Aorta (tissue), 5 donors: Measurements from ENCODE around the gene RAPGEF5. TPM values are rescaled to one million over a fixed set of nuclear protein-coding genes. Genes with fewer than 3 reads are reported as not detected.

Experiments
- ATAC-seq: fragments of 200-7000 bp; cut with Tn5 transposase; one replicate; pipeline ENCODE4 v1.9.1; 2022; ENCODE audit warnings: moderate library complexity; ENCODE audit not compliant: low FRiP score
- DNase-seq, 2 donors: peaks; one replicate each; pipeline ENCODE4 v3.0.0-alpha.2; 2020
- H3K27ac ChIP-seq, 2 donors: one replicate each; pipeline ENCODE4 v1.5.1; 2013; ENCODE audit warnings: low read length in 2 of 2, mild to moderate bottlenecking in 2 of 2, moderate library complexity in 2 of 2, control low read depth in 1 of 2, inconsistent platforms in 1 of 2, low read depth in 1 of 2
- H3K27me3 ChIP-seq, 2 donors: one replicate each; pipeline ENCODE4 v1.6.1; 2013; ENCODE audit warnings: control low read depth in 1 of 2, low read length in 1 of 2, mild to moderate bottlenecking in 1 of 2, moderate library complexity in 1 of 2; ENCODE audit not compliant: insufficient read depth in 2 of 2, control insufficient read depth in 1 of 2
- H3K36me3 ChIP-seq, 2 donors: one replicate each; pipeline ENCODE4 v1.6.1; 2013; ENCODE audit warnings: control low read depth in 1 of 2, low read length in 1 of 2, mild to moderate bottlenecking in 1 of 2; ENCODE audit not compliant: insufficient read depth in 2 of 2, control insufficient read depth in 1 of 2
- H3K4me1 ChIP-seq, 2 donors: one replicate each; pipeline ENCODE4 v1.6.1; 2013; ENCODE audit warnings: low read length in 2 of 2, control low read depth in 1 of 2, mild to moderate bottlenecking in 1 of 2, moderate library complexity in 1 of 2; ENCODE audit not compliant: insufficient read depth in 2 of 2, control insufficient read depth in 1 of 2
- H3K4me3 ChIP-seq, 2 donors: one replicate each; pipeline ENCODE4 v1.5.1; 2013; ENCODE audit warnings: low read length in 2 of 2, control low read depth in 1 of 2, mild to moderate bottlenecking in 1 of 2
- H3K9me3 ChIP-seq: one replicate; pipeline ENCODE4 v1.6.1; 2013; ENCODE audit warnings: mild to moderate bottlenecking, low read length; ENCODE audit not compliant: control insufficient read depth
- WGBS, 2 donors: extraction: QIAGEN DNeasy Blood & Tissue Kit; methylation state at CpG; one replicate each; pipeline ENCODE4 v1.1.7; 2013; 5-methylcytosine and 5-hydroxymethylcytosine counted together
- intact Hi-C, 2 donors: fragments of 100-400 bp; cut with DNase I; formaldehyde crosslinking; loops; one replicate each; pipeline versions ENCODE4 v1.14.2 to v1.15.0; 2022
- polyA plus RNA-seq, 2 donors: library from polyadenylated mRNA; stranded (reverse); fragments of 200-250 nt; gene quantifications; one replicate each; pipeline ENCODE4 v1.2.3, GENCODE V29; 2013
- total RNA-seq, 2 donors: library from RNA; stranded (reverse); fragmentation: NEBNext Ultra II Directional; extraction: Animal tissue kit (Norgen Biotek cat#: 25700); gene quantifications; one replicate each; pipeline ENCODE4 v1.2.1, GENCODE V29; 2021
- donor health status: healthy with polysubstance abuse.
- donor health status: Bipolar disorder and iron deficiency.
- donor health status: DM: no; HTN: no; CAD: no.
- donor health status: DM: no; HTN: no; CAD: no.
- donor health status: DM: yes; HTN: yes; CAD: no.

RAPGEF5 gene
- total and polyA plus RNA-seq, 4 donors, result 8.4 to 77.1 (median 45.0) TPM

GRCh38 chr7:22137466-22137865, 219.5 kb downstream of the RAPGEF5 start:
- Histone ChIP-seq H3K9me3 (no peaks in the 10 kb centered on the region), H3K4me3 (no peak overlapping the region), H3K4me1 (no peaks in the 10 kb centered on the region), H3K27me3 (no peaks in the 10 kb centered on the region), H3K27ac (no peak overlapping the region), H3K36me3 (peaks cover 10% of the 10 kb centered on the region in 2 donors)
- no peak for ATAC-seq
- no peak for DNase-seq
- WGBS, 2 donors, result 68 to 79% methylated on average over 2 of the region's 2 CpGs
- intact Hi-C loops, result no loop called here

GRCh38 chr7:22137026-22137425, 219.9 kb downstream of the RAPGEF5 start:
- WGBS, 2 donors, result 68 to 83% methylated on average over 2 of the region's 2 CpGs
- H3K27ac ChIP-seq, result no peak overlapping the region

GRCh38 chr7:22129819-22130580, 227.0 kb downstream of the RAPGEF5 start:
- Histone ChIP-seq H3K4me3 (no peak overlapping the region), H3K27me3 (no peaks in the 10 kb centered on the region), H3K27ac (no peak overlapping the region), H3K4me1 (peaks cover 0 to 1% of the 10 kb centered on the region in 2 donors), H3K36me3 (peaks cover 8 to 9% of the 10 kb centered on the region in 2 donors), H3K9me3 (peaks cover 1% of the 10 kb centered on the region)
- intact Hi-C loops, result no loop called here
- DNase-seq (no peak), ATAC-seq (no peak)
- 84 to 92% methylated on average over 4 of the region's 4 CpGs for WGBS, 2 donors

More at GRCh38 chr7:22137026-22137425, 219.9 kb downstream of the RAPGEF5 start:
- H3K9me3 ChIP-seq, result no peaks in the 10 kb centered on the region
- intact Hi-C loops, result no loop called here
- no peak for ATAC-seq
- H3K4me1 ChIP-seq, result no peaks in the 10 kb centered on the region
- DNase-seq, result no peak
- no peaks in the 10 kb centered on the region for H3K27me3 ChIP-seq
- peaks cover 10% of the 10 kb centered on the region in 2 donors for H3K36me3 ChIP-seq
- H3K4me3 ChIP-seq, result no peak overlapping the region

GRCh38 chr7:22129166-22129565, 227.8 kb downstream of the RAPGEF5 start:
- no peaks in the 10 kb centered on the region for H3K27me3 ChIP-seq
- peaks cover 6 to 7% of the 10 kb centered on the region in 2 donors for H3K36me3 ChIP-seq
- H3K9me3 ChIP-seq, result peaks cover 1% of the 10 kb centered on the region
- no peak overlapping the region for H3K27ac ChIP-seq
- no peak for DNase-seq
- no peak for ATAC-seq
- intact Hi-C loops, result no loop called here
- H3K4me1 ChIP-seq, result peaks cover 0 to 1% of the 10 kb centered on the region in 2 donors
- 63 to 79% methylated on average over 6 of the region's 6 CpGs for WGBS, 2 donors
- no peak overlapping the region for H3K4me3 ChIP-seq

- 95 to 97% methylated on average over 4 of the region's 4 CpGs for WGBS, 2 donors
- Histone ChIP-seq H3K4me1 (peaks cover 0 to 1% of the 10 kb centered on the region in 2 donors), H3K27me3 (no peaks in the 10 kb centered on the region), H3K27ac (no peak overlapping the region), H3K9me3 (peaks cover 1% of the 10 kb centered on the region), H3K36me3 (peaks cover 5 to 7% of the 10 kb centered on the region in 2 donors), H3K4me3 (no peak overlapping the region)
- ATAC-seq, result no peak
- no peak for DNase-seq
- intact Hi-C loops, result no loop called here
Observed at GRCh38 chr7:22128528-22128920, 228.4 kb downstream of the RAPGEF5 start.

- no peaks in the 10 kb centered on the region for H3K27me3 ChIP-seq
- peaks cover 0 to 1% of the 10 kb centered on the region in 2 donors for H3K4me1 ChIP-seq
- peaks cover 2 to 7% of the 10 kb centered on the region in 2 donors for H3K36me3 ChIP-seq
- H3K27ac ChIP-seq, result no peak overlapping the region
- WGBS, 2 donors, result 84% methylated on average over 6 of the region's 6 CpGs
- ATAC-seq (no peak), DNase-seq (no peak)
- H3K9me3 ChIP-seq, result peaks cover 1% of the 10 kb centered on the region
- intact Hi-C loops, result no loop called here
- no peak overlapping the region for H3K4me3 ChIP-seq
Observed at GRCh38 chr7:22127835-22128527, 229.0 kb downstream of the RAPGEF5 start.

DNA sequence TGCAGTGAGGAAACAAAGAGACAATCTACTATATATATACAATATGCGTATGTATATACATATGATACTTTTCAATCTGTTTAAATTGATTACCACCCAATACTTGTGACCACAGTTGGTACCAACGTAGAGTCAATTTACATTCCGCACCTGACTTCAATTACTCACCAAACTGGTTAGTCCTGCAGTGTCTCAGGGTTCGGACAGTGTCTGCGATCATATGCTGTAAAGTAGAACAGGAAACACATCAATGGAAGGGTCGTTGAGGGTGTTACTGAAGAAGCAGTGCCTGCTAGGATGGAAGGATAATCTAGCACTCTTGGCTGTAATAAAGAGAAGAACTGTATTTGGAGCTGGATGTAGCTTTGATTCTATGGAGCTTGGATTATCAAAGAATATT, 231.5 kb downstream of the RAPGEF5 start:
- DNase-seq, result no peak
- Histone ChIP-seq H3K9me3 (peaks cover 1% of the 10 kb centered on the region), H3K4me3 (no peak overlapping the region), H3K27ac (no peak overlapping the region), H3K36me3 (peaks cover 2 to 5% of the 10 kb centered on the region in 2 donors), H3K4me1 (peaks cover 0 to 1% of the 10 kb centered on the region in 2 donors), H3K27me3 (no peaks in the 10 kb centered on the region)
- ATAC-seq, result no peak
- 83 to 84% methylated on average over 6 of the region's 6 CpGs for WGBS, 2 donors
- intact Hi-C loops, result no loop called here

DNA sequence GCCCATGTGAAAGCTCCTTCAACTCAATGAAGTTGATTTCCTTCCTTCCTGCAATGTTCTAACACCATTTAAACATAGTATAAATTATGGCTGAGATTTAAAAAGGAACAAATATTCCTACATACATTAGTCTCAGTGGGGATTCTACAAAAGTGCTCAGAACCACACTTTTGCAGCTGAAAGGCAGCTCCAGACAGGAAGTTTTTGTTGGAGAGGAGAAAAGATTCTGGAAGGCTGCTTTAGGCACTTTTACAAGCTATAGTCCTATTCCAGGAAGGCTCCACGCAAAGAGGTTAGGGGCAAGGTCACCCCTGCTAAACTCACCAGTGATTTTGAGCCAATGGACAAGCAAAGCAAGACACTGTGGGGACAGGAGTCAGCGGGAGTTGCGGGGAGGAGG, 232.0 kb downstream of the RAPGEF5 start:
- Histone ChIP-seq H3K4me1 (peaks cover 0 to 1% of the 10 kb centered on the region in 2 donors), H3K27me3 (no peaks in the 10 kb centered on the region), H3K4me3 (no peak overlapping the region), H3K27ac (no peak overlapping the region), H3K9me3 (peaks cover 1% of the 10 kb centered on the region), H3K36me3 (peaks cover 0 to 4% of the 10 kb centered on the region in 2 donors)
- ATAC-seq (no peak), DNase-seq (no peak)
- WGBS, 2 donors, result 4 to 10% methylated on average over 3 of the region's 3 CpGs
- intact Hi-C loops, result no loop called here

- Histone ChIP-seq H3K9me3 (no peaks in the 10 kb centered on the region), H3K27me3 (no peaks in the 10 kb centered on the region), H3K36me3 (peaks cover 0 to 2% of the 10 kb centered on the region in 2 donors), H3K4me3 (no peak overlapping the region), H3K27ac (no peak overlapping the region), H3K4me1 (peaks cover 0 to 1% of the 10 kb centered on the region in 2 donors)
- intact Hi-C loops, result no loop called here
- ATAC-seq, result no peak
- no peak for DNase-seq
- 43 to 57% methylated on average over 5 of the region's 5 CpGs for WGBS, 2 donors
Observed at GRCh38 chr7:22123139-22123538, 233.8 kb downstream of the RAPGEF5 start.
